NCI-H1092 (cell line): ENCODE data around the gene NOTCH4.
"Not testable (repeated sequence)": the region's sequence is repeated elsewhere in the genome, so short reads cannot be mapped to it uniquely, and the experiment has no call there.

Experiments
- DNase-seq: peaks from one replicate; lab custom pipeline; 2025; lab: John Stamatoyannopoulos, UW

NOTCH4 gene

DNA sequence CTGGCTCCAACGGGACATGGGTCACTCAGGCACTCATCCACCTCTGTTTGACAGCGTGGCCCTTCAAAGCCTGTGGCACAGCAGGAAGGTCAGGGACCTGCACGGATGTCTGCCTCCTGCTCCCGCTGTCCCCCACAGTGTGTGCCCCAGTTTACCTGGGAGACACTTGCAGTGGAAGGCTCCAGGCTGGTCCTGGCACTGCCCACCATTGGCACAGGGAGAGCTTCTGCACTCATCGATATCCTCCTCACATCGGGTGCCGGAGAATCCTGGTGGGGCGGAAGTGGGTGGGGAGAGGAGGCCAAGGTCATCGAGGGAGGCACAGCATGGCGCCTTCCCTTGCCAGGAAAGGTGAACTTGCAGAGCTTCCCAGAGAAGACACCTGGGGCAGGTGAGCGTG lies 6.9 kb downstream of the NOTCH4 start:
- no peak for DNase-seq

DNA sequence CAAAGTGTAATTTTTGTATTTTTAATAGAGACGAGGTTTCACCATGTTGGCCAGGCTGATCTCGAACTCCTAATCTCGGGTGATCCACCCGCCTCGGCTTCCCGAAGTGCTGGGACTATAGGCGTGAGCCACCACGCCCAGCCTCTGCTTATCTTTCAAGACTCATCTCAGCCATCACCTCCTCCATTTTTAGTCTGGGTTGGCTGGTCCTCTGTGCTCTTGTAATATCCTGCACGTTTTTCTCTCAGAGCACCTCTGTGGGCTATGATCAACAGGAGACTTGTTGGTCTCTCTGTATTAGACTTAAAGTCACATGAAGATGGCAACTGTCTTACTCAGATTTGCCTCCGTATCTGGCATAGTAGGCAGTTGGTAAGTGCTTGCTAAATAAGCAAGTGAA lies 7.6 kb downstream of the NOTCH4 start:
- DNase-seq: no peak

DNA sequence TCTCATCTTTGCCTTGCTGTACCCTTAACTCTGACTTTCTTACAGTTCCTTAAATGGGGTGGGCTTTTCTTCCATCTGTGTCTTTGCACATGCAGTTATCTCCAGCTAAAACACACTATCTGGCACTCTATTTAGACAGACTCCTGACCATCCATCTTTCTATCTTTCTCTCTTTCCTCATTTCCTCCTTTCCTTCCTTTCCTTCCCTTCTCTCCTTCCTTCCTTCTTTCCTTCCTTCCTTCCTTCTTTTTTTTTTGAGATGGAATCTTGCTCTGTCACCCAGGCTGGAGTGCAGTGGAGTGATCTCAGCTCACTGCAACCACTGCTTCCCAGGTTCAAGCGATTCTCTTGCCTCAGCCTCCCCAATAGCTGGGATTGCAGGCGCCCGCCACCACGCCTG lies 8.2 kb downstream of the NOTCH4 start:
- DNase-seq: no peak

DNA sequence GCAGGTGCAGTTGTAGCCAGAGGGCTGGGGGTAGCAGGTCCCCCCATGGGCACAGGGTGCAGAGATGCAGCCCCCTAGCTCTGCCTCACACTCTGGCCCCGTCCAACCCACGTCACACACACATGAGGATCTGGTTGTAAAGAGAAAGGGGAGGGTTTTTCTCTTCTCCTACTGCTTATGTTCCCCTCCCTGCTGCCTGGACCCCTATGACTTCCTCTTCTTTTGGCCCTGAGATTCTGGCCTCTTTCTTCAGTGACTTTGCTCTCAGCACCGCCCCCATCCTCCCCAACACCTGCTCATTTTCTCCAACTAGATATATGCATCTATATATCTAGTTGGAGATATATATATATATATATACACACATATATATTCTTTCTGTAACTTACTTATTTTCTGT lies 9.7 kb downstream of the NOTCH4 start:
- DNase-seq: no peak

DNA sequence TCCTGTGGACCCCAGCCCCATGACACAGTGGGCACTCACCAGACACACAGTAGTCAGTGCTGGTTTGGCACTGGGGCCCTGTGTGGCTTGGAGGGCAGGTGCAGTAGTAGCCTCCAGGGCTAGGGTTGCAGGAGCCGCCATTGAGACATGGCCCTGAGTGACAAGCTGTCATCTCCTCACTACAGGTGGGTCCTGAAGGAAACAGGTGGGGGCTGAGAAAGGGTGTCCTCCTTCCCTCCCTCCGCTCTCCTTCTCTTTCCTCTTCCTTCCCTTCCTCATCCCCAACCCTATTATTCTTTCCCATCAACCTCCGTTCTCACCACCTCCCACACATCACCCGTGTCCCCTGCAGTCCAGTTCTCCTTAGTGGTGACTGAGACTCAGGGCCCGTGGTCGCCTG lies 10.2 kb downstream of the NOTCH4 start:
- DNase-seq: no peak

DNA sequence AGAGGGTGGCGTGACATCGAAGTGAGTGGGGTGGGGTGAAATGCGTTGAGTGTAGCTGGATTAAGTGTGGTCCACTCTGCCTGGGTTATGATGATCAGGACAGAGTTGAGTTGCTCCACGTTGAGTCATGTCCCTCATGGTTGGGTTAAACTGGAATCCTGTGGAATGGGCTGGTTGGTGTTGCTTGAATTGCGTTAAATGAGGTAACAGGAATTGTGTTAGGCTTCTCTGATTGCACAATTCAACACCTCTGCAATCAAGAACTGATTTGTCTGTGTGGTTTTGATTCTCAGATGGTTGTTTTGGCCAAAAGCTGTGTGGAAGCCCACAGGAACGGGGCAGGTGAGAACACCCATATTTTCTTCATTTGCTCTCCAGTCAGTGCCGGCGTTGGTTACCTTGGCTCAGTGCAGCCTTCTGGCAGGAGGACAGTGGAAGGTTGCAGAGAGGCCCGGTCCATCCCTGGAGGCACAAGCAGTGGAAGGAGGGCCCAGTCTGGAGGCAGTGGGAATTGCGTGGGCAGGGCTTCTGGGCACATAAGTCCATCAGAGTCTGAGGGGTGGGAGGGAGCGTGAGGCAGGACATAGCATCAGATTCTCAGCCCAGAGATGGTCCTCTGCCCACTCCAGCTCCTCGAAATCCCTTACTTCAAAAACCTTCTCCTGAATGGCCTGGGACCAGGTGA lies 11.6 kb downstream of the NOTCH4 start:
- no peak for DNase-seq

DNA sequence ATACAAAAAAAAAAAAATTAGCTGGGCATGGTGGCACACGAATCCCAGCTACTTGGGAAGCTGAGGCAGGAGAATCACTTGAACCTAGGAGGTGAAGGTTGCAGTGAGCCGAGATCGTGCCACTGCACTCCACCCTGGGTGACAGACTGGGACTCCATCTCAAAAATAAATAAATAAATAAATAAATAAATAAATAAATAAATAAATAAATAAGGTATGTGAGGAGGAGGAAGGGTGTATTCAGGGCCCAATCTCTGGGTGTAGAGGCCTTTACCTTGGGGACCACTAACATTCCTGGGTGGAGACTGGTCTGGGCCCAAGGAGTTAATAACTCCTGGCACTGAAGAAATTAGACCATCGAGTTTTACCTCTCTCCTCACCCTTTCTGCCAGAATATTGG lies 12.4 kb downstream of the NOTCH4 start:
- not testable (repeated sequence) for DNase-seq

DNA sequence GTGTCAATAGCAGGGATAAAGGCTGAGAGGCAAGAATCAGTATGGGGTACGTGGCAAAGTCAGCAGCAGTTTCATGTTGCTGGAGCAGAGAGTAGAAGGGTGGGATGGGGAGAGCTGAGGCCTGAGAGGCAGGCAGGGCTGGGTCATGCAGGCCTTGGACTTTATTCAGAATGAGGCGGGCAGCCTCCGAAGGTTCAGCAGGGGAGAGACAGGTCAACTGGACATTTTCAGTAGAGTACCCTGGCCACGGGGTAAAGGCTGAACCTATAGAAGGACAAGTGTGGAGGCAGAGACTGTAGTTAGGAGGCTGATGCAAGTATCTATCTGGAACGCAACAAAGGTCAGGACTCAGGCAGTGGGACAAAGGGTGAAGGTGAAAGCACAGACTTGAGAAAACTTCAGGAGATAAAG lies 13.7 kb downstream of the NOTCH4 start:
- no peak for DNase-seq

DNA sequence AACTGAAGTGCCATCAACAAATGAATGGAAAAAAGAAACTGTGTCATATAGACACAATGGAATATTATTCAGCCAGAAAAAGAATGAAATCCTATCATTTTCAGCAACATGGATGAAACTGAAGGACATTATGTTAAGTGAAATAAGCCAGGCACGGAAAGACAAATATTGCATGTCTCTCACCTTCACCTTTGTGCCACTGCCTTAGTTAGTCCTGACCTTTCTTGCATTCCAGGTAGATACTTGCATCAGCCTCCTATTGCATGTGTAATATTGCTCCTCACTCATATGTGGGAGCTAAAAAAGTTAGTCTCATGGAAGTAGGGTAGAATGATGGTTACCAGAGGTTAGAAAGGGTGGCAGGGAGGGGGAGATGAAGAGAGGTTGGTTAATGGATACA lies 14.9 kb downstream of the NOTCH4 start:
- DNase-seq: no peak

DNA sequence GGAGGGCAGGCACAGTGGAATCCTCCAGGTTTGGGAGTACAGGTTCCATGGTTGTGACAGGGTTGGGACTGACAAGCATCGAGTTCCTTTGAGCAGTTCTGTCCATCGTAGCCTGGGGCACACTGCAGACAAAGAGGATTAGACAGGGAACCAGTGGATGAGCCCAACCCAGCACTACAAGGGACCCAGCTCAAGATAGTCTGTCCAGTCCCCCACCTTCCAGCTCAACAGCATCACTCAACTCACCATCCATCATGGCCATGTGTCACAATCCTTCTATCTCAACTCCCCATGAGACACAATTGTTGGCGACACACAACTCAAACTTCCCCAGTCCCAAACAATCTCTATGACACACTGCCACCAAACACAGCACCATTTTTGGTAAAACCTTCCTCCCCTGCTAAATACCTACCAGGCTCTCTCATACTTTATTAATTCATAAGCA lies 19.6 kb downstream of the NOTCH4 start:
- DNase-seq: no peak

DNA sequence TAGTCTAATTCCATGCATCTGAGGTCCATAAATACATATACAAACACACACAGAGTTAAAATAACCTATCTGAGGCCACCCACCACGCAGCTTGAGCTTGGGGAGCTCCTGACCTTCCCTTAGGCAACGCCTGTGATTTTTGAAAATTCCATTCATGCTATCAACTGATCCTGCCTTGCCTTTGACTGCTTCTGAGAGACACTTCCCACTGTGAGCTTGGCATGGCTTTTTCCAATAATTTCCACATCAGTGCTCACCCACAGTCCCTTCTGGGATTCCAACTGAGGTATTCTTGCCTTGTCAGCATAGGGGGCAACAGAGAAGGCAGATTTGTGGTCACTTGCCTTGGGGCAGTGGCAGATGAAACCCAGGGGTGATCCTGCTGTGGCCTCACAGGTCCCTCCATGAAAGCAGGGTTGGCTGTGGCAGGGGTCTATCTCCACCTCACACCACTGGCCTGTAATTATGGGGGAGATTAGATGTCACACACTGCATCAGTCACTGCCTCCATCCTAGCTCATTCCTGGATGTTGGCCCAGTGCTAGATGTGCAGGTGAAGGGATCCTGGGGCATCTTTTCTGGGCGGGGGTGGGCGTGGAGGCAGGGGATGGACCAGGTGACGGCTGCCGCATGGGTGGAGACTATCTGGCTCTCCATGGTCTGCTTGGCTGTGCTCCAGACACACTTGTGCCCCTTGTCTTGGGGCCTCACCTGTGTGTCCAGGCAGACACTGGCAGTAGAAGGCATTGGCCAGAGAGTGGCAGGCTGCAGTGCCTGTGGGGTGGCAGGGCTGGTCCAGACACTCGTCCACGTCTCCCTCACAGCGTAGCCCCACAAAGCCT lies 20.2 kb downstream of the NOTCH4 start:
- no peak for DNase-seq

DNA sequence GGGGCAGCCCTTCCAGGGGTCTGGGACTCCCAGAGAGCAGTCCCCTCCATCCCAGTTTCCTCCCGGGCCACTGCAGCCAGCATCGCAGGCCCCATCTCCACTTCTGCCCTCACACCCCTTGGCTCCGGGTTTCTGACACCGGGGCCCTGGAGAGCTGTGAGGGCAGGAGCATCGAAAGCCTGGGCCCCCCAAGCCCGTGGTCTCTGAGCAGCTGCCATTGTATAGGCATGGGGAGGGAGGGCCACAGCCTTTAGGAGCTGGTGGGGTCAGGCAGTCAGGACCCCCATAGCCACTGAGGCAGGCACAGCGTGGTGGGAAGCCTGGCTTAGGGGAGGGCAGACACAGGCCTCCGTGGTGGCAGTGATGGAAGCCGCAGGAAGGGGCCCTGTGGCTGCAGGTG lies 21.7 kb downstream of the NOTCH4 start:
- no peak for DNase-seq

DNA sequence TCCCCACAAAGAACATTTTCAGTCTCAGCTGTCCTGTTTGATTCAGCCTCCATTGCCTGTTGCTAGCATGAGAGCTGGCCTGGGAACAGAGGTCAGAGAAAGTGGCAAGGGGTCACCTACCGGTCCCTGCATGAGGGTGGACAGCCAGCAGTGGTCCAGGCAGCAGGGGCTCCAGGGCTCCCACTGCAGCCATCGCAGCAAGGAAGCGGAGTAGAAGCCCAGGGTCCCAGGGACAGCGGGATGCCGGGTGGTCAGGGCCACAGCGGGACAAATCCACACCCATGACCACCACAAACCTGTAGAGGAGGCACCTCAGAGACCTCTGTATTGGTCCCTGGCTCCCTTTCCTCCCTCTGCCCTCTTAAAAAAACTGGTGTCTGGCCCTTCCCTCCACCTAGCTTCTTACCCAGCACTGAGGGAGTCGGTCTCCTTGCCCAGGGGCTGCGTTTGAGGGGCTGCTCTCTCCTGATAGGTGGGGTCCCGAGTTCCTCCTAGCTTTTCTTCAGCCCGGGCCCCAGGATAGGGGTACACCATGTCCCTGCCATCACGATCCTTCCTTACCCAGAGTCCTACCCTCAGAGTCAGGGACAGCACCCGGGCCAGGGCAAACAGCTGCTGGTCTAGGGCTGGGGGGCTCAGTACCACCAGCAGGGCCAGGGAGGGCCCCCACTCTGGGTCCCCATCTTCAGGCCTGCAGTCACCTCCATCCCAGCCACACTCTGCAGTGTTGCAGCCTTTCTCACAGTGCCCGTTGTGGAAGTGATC lies 23.0 kb downstream of the NOTCH4 start:
- DNase-seq: no peak

DNA sequence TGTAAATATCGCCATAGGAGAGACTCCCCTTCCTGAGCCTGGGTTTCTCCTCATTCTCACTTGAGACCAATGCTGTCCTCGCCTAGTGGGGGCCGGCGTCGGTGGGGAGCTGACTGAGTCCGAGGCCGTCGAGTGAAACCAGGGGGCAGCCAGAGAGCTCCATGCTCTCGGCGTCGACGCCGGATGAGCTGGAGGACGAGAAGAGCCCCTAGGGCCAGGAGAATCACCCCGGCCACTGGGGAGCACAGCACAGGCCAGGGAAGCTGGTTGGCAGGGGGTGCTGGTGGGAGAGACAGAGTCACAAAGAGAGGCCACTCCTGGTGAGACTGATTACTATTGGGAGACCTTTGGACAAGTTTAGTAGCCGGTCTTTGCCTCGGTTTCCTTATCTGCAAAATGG lies 25.0 kb downstream of the NOTCH4 start:
- DNase-seq: no peak

DNA sequence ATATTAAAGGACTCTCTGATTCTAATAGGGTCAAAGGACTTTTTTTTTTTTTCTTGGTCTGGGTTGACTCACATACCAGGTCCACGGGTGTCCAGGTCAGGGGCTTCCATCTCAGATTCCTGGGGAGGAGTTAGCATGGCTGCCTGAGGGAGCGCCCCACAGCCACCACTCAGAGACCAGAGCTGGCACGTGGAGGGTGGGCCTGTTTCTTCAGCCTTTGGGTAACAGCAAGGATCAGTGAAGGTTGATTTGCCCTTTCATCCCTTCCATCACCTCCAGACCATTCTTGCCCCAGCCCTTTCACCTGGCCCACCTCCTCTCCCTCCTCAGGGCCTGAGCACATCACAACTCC lies 25.5 kb downstream of the NOTCH4 start:
- DNase-seq: no peak

DNA sequence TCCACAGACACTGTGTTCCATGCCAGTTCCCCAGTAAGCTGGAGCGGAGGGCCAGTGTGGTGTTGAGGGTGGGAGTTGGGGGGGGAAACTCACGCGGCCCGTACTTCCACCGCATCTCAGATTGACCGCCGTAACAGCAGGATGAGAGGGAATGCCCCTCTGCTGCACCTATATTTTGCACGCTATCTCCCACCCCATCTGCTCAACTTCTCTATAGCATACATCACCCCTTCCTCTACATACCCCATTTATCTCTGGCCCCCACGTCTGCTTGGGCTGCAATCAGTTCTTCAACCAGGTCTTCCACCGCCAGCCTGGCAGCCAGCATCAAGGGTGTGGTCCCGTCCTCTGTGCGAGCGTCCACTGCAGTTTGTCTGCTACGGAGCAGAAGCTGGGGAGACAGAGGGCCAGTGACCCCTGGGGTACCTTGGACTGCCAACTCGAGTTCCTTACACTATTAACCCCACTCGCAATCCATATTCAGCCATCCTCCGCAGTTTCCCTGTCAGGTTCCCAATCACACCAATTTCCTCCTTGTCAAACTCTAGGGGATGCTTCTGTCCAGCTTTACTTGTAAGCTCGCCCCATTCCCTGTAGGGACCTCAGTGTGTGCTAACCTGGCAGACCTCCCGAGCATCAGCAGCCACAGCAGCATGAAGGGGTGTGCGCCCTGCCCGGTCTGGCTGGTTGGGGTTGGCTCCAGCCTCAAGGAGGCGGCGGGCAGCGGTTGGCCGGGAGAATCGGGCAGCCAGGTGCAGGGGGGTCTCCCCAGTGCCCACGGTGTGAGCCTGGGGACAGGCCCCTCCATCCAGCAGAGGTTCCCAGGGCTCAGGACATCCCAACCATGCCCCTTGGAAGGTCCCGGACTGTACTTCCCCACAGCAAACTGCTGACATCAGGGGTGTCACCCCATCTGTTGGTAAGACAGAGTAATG lies 26.9 kb downstream of the NOTCH4 start:
- no peak for DNase-seq

DNA sequence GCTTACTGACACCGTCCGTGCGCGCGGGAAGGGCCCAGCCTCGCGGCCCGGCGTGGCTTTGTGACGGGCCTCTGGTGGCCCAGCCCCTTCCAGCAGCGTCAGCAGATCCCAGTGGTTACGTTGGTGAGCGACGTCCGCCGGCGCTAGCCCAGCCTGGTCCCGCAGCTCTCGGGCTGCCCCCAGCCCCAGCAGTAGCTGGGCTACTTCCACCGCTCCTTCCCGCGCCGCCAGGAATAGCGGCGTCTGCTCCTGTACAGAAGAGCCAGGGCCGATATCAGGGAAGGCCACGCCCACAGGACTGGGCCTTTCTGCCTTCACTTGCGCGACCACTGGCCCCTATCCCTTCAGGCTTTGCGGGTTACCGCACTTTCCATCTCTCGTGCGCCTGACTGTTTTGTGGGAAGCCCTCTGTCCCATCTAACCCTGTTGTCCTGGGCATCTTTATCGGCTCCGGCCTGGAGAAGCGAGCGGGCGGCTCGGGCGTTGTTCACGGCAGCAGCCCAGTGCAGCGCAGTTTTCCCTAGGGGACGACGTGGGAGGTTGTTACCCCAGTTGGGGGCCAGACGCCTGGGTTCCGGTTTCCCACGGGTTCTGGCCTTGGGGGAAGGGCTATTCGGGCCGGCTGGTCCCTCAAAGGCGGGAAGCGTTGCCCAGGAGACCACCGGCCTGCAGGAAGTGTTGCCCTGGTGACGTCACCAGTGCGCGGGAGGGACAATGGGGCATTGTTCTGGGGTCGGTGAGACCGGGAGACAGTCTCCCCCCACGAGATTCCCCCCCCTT lies 27.8 kb downstream of the NOTCH4 start:
- peak; percentile 75 for DNase-seq

DNA sequence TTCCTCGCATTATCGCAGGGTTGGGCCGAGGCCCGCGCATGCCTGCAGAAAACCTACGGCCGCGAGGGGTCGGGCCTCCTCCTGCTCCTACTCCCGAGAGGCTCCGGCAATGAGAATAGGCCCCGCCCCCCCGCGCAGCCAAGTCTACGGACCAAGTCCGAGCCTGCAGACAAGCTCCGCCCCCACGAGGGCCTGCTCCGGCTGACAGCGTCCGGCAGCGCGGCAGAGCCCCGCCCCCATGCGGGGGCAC lies 28.3 kb downstream of the NOTCH4 start:
- peak; percentile 96 for DNase-seq

DNA sequence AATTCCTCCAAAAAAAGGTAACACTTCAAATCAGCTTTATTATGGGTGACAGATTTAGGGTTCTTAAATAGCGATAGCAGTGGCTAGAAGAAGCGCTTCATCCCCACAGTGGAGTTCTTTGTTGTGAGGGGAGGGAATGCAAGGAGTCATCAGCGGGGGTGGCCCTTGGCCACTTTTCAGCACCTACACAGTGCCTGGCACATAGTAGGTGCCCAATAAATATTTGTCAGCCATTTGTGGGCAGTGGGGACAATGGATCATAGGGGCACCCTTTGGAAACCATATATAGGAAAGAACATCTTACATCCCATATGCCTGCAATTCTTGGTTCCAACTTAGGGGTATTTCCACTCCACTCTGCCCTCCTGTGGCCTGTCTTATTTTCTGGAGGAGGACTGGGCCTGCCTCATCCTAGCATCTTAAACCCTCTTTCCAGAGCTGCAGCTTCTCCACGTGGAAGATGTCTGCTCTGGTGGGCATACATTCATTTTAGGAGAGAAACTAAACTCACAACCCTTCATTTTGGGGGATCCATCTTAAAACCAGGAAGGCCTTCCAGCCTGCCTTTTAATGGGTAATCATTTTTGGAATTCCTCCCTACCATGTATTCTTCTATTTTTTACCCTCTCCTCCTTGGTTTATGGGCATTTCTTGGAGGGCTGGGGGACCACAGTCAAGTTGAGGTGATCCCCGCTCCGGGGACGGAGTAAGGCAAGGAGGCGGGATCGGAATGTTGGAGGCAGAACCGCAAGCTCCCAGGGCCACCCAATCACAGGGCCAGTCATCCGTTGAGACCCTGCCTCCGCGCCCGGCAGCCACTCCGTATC lies 28.8 kb downstream of the NOTCH4 start:
- DNase-seq: no peak

DNA sequence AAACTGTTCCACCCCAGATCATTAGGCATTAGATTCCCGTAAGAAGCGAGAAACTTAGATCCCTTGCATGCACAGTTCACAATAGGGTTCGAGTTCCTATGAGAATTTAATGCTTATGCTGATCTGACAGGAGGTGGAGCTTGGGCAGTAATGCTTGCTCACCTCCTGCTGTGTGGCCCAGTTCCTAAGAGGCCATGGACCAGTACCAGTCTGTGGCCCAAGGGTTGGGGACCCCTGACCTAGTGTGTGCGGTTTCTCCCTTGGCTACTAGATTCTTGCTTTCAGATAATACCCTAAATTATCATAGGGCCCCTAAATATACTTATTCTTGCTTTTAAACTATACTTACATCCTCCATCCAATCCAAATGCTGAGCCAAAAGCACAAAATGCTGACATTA lies 29.5 kb downstream of the NOTCH4 start:
- no peak for DNase-seq
